KMS-11 (cell line): Measurements from ENCODE around the gene RNFT2.
"Not testable (repeated sequence)": the region's sequence is repeated elsewhere in the genome, so short reads cannot be mapped to it uniquely, and the experiment has no call there.

Source experiments
- H2AFZ ChIP-seq: fragments of 200-600 bp; sonication (generic); 2 replicates; pipeline ENCODE4 v1.6.1; 2016; ENCODE audit warnings: antibody characterized with exemption, mixed run types, low read depth
- H3K27ac ChIP-seq: fragments of 200-600 bp; sonication (generic); 2 replicates; pipeline ENCODE4 v1.6.1; 2016; ENCODE audit warnings: mild to moderate bottlenecking, mixed run types
- H3K27me3 ChIP-seq: fragments of 200-600 bp; sonication (generic); 2 replicates; pipeline ENCODE4 v1.6.1; 2017; ENCODE audit warnings: mild to moderate bottlenecking, low read depth, mixed run types, moderate library complexity; ENCODE audit not compliant: insufficient read depth
- H3K36me3 ChIP-seq: fragments of 200-600 bp; sonication (generic); 2 replicates; pipeline ENCODE4 v1.6.1; 2017; ENCODE audit warnings: mild to moderate bottlenecking, mixed run types; ENCODE audit not compliant: insufficient read depth
- H3K4me1 ChIP-seq: fragments of 200-600 bp; sonication (generic); 2 replicates; pipeline ENCODE4 v1.6.1; 2016; ENCODE audit warnings: mild to moderate bottlenecking, low read depth, mixed run types; ENCODE audit not compliant: poor library complexity, severe bottlenecking
- H3K4me2 ChIP-seq: fragments of 200-600 bp; sonication (generic); 2 replicates; pipeline ENCODE4 v1.7.0; 2016; ENCODE audit warnings: mild to moderate bottlenecking, mixed run types
- H3K4me3 ChIP-seq: fragments of 200-600 bp; sonication (generic); IDR thresholded peaks from 2 replicates; pipeline ENCODE4 v1.6.1; 2017; ENCODE audit warnings: low read depth, low read length, mixed read lengths; ENCODE audit not compliant: insufficient read depth
- H3K79me2 ChIP-seq: fragments of 200-600 bp; sonication (generic); 2 replicates; pipeline ENCODE4 v1.6.1; 2016; ENCODE audit warnings: low read depth, mixed run types; ENCODE audit not compliant: insufficient read depth
- H3K9ac ChIP-seq: fragments of 200-600 bp; sonication (generic); 2 replicates; pipeline ENCODE4 v1.6.1; 2016; ENCODE audit warnings: mild to moderate bottlenecking, mixed run types
- H4K20me1 ChIP-seq: fragments of 200-600 bp; sonication (generic); 2 replicates; pipeline ENCODE4 v1.6.1; 2016; ENCODE audit warnings: mild to moderate bottlenecking, mixed run types; ENCODE audit not compliant: insufficient read depth
- CTCF ChIP-seq: fragments of 200-600 bp; sonication (generic); conservative IDR thresholded peaks from 2 replicates; pipeline ENCODE4 v1.6.1; 2017; ENCODE audit warnings: low read depth, mild to moderate bottlenecking, antibody characterized with exemption, low read length, moderate library complexity, mixed read lengths

The RNFT2 gene

GRCh38 chr12:116783525-116784237 is 45.6 kb downstream of the RNFT2 start:
- no peaks in the 10 kb centered on the region for H4K20me1 ChIP-seq
- no peak overlapping the region for H2AFZ ChIP-seq
- no peaks in the 10 kb centered on the region for H3K79me2 ChIP-seq
- H3K4me3 ChIP-seq = no peak overlapping the region
- H3K27ac ChIP-seq = no peak overlapping the region
- H3K9ac ChIP-seq = no peak overlapping the region
- no peaks in the 10 kb centered on the region for H3K4me1 ChIP-seq
- no peaks in the 10 kb centered on the region for H3K27me3 ChIP-seq
- TF ChIP-seq CTCF = no peak
- no peaks in the 10 kb centered on the region for H3K36me3 ChIP-seq
- H3K4me2 ChIP-seq = no peak overlapping the region

- Histone ChIP-seq H3K4me2 (no peak overlapping the region), H3K4me3 (no peak overlapping the region), H3K27ac (no peak overlapping the region), H2AFZ (no peak overlapping the region), H3K36me3 (no peaks in the 10 kb centered on the region), H3K9ac (no peak overlapping the region), H3K27me3 (no peaks in the 10 kb centered on the region), H4K20me1 (no peaks in the 10 kb centered on the region), H3K79me2 (no peaks in the 10 kb centered on the region), H3K4me1 (no peaks in the 10 kb centered on the region)
- TF ChIP-seq CTCF = no peak
These were observed 46.1 kb downstream of the RNFT2 start for GRCh38 chr12:116784238-116784612.

GRCh38 chr12:116789562-116789961 is 51.4 kb downstream of the RNFT2 start:
- not testable (repeated sequence) for H3K27me3 ChIP-seq

GRCh38 chr12:116790066-116790465 is 52.0 kb downstream of the RNFT2 start:
- no peaks in the 10 kb centered on the region for H3K36me3 ChIP-seq

More at GRCh38 chr12:116789562-116789961, 51.4 kb downstream of the RNFT2 start:
- not testable (repeated sequence) for H3K4me1 ChIP-seq, H3K4me2 ChIP-seq, H3K4me3 ChIP-seq, H3K9ac ChIP-seq, H4K20me1 ChIP-seq, H3K27ac ChIP-seq, H3K36me3 ChIP-seq, H3K79me2 ChIP-seq, H2AFZ ChIP-seq

More at GRCh38 chr12:116790066-116790465, 52.0 kb downstream of the RNFT2 start:
- H4K20me1 ChIP-seq = no peaks in the 10 kb centered on the region
- H3K79me2 ChIP-seq = no peaks in the 10 kb centered on the region
- no peak overlapping the region for H3K4me2 ChIP-seq
- H3K9ac ChIP-seq = no peak overlapping the region
- no peaks in the 10 kb centered on the region for H3K4me1 ChIP-seq
- H3K4me3 ChIP-seq = no peak overlapping the region
- no peak overlapping the region for H3K27ac ChIP-seq
- H2AFZ ChIP-seq = no peak overlapping the region
- TF ChIP-seq CTCF = no peak
- H3K27me3 ChIP-seq = no peaks in the 10 kb centered on the region
